MV-4-11 (cell line): ENCODE measurements around the gene ABCC5.
"Not testable (repeated sequence)": the region's sequence is repeated elsewhere in the genome, so short reads cannot be mapped to it uniquely, and the experiment has no call there.

Experiments
- DNase-seq: peaks from one replicate; lab custom pipeline; 2025; lab: John Stamatoyannopoulos, UW

The ABCC5 gene

GRCh38 chr3:184017672-184018423, at the start of gene ABCC5:
Gene ABCC5 (minus strand): TSS chr3:184017884. CDS start chr3:184014392, 3,492 bp downstream.
- DNase-seq, result peak; percentile 85

GRCh38 chr3:184066211-184066610, 48.5 kb upstream of the ABCC5 start:
- no peak for DNase-seq

GRCh38 chr3:184062637-184063036, 45.0 kb upstream of the ABCC5 start:
- DNase-seq, result no peak

- DNase-seq, result no peak
Measured at GRCh38 chr3:184059424-184059823, 41.7 kb upstream of the ABCC5 start.

- no peak for DNase-seq
Measured at GRCh38 chr3:184058029-184058428, 40.3 kb upstream of the ABCC5 start.

GRCh38 chr3:184052767-184053166, 35.1 kb upstream of the ABCC5 start, which contains the start of gene HTR3C:
Gene HTR3C (plus strand): TSS chr3:184053047. CDS start chr3:184053081, 34 bp downstream.
- DNase-seq, result no peak

GRCh38 chr3:184050217-184050847, 32.6 kb upstream of the ABCC5 start:
- peak; percentile 7 for DNase-seq

GRCh38 chr3:184045995-184046394, 28.3 kb upstream of the ABCC5 start:
- DNase-seq, result no peak

GRCh38 chr3:184042617-184043016, 24.9 kb upstream of the ABCC5 start:
- no peak for DNase-seq

GRCh38 chr3:184040010-184040409, 22.3 kb upstream of the ABCC5 start:
- peak; percentile 16 for DNase-seq

- DNase-seq, result peak; percentile 92
Measured at GRCh38 chr3:184039414-184039813, 21.7 kb upstream of the ABCC5 start.

- not testable (repeated sequence) for DNase-seq
Measured at GRCh38 chr3:184038307-184038706, 20.6 kb upstream of the ABCC5 start.

- DNase-seq, result no peak
Measured at GRCh38 chr3:184037816-184038215, 20.1 kb upstream of the ABCC5 start.

- peak; percentile 50 for DNase-seq
Measured at GRCh38 chr3:184031187-184031792, 13.6 kb upstream of the ABCC5 start, which contains the start of gene HTR3D. Gene HTR3D (plus strand): TSS chr3:184031742. CDS start chr3:184031742, 0 bp downstream.

GRCh38 chr3:184030536-184030935, 12.9 kb upstream of the ABCC5 start:
- DNase-seq, result peak; percentile 3

- DNase-seq, result no peak
Measured at GRCh38 chr3:184029443-184029842, 11.8 kb upstream of the ABCC5 start.

- DNase-seq, result not testable (repeated sequence)
Measured at GRCh38 chr3:184028275-184028890, 10.7 kb upstream of the ABCC5 start.

- DNase-seq, result not testable (repeated sequence)
Measured at GRCh38 chr3:184025256-184025655, 7.6 kb upstream of the ABCC5 start.

GRCh38 chr3:184022323-184022722, 4.6 kb upstream of the ABCC5 start:
- DNase-seq, result peak; percentile 90

- DNase-seq, result no peak
Measured at GRCh38 chr3:184018424-184018973, 815 bp upstream of the ABCC5 start.

GRCh38 chr3:184016811-184017671, 643 bp downstream of the ABCC5 start:
- DNase-seq, result peak; percentile 20
